Sigmoid colon (tissue), 4 donors: Measurements from ENCODE around the gene SLC12A5.

ENCODE experiments used
- CTCF ChIP-seq, 4 experiments: fragments of 450-650 bp in 3 of 4; fragments of 200-600 bp in 1 of 4; IDR thresholded peaks; one replicate each; pipeline ENCODE4 v1.5.1; 2016 to 2019; ENCODE audit warnings: antibody characterized with exemption in 4 of 4, mild to moderate bottlenecking in 3 of 4, moderate library complexity in 2 of 4
- EP300 ChIP-seq, 4 donors: sonication (generic); formaldehyde crosslinking; IDR thresholded peaks; one replicate each; pipeline ENCODE4 v1.6.1; 2017; ENCODE audit warnings: antibody characterized with exemption in 4 of 4
- POLR2A ChIP-seq, 2 donors: fragments of 450-650 bp; IDR thresholded peaks; one replicate each; pipeline ENCODE4 v1.6.1; 2016; ENCODE audit warnings: antibody characterized with exemption in 2 of 2, mild to moderate bottlenecking in 2 of 2, moderate library complexity in 2 of 2
- POLR2AphosphoS5 ChIP-seq, 4 donors: sonication (generic); formaldehyde crosslinking; IDR thresholded peaks; one replicate each; pipeline ENCODE4 v1.6.1; 2017; ENCODE audit warnings: antibody characterized with exemption in 4 of 4

- TF ChIP-seq POLR2AphosphoS5 (IDR thresholded peaks at IDR 0.05), result no peak
- no peak for TF ChIP-seq CTCF (IDR thresholded peaks at IDR 0.05)
- no peak for TF ChIP-seq POLR2A (IDR thresholded peaks at IDR 0.05)
- TF ChIP-seq EP300 (IDR thresholded peaks at IDR 0.05), result no peak
These were observed 14.3 kb upstream of the SLC12A5 start for GRCh38 chr20:46014517-46015396.
